Measurements from ENCODE around the gene WBP1L.

DNA sequence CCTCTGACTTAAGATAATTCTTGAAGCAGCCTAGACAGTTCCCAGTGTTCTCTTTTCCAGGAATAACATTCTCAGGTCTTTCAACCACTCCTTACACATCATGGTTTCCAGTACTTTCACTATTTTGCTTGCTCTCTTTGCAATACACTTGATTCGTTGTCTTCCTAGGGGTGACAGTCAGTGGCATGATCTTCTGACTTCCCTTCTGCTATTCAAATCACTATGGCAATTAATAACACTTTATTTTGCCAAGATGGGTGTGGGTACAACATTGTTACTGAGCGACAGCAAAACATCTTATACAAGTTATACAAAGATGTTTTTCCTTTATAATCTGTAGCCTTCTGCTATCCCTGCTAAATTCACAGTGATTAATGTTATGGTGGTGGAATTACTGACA is 44.9 kb upstream of the WBP1L start:
- no peak for TF ChIP-seq CTCF (conservative IDR thresholded peaks at IDR 0.05; ENCODE audit: low read length)
- no peak for TF ChIP-seq EZH2phosphoT487 (IDR thresholded peaks at IDR 0.05; ENCODE audit: borderline replicate concordance, low read depth, low read length)
